Endothelial cell (in vitro differentiated cells): Measurements from ENCODE around the gene CKAP2. TPM values are rescaled to one million over a fixed set of nuclear protein-coding genes. Genes with fewer than 3 reads are reported as not detected.
"Not testable (repeated sequence)": the region's sequence is repeated elsewhere in the genome, so short reads cannot be mapped to it uniquely, and the experiment has no call there.

Experiments used
- DNase-seq: peaks from one replicate; pipeline ENCODE4 v3.0.0; 2021; ENCODE audit warnings: low spot score
- H3K27ac Mint-ChIP-seq: one replicate; pipeline ENCODE4 v1.8.0; 2021; ENCODE audit warnings: mixed read lengths, inconsistent platforms; ENCODE audit not compliant: unreplicated experiment
- H3K27me3 Mint-ChIP-seq: one replicate; pipeline ENCODE4 v1.8.0; 2021; ENCODE audit warnings: mild to moderate bottlenecking, moderate library complexity, mixed read lengths, inconsistent platforms; ENCODE audit not compliant: unreplicated experiment
- H3K36me3 Mint-ChIP-seq: one replicate; pipeline ENCODE4 v1.8.0; 2021; ENCODE audit warnings: mild to moderate bottlenecking, low read depth, mixed read lengths, inconsistent platforms; ENCODE audit not compliant: unreplicated experiment
- H3K4me1 Mint-ChIP-seq: one replicate; pipeline ENCODE4 v1.8.0; 2021; ENCODE audit warnings: mild to moderate bottlenecking, mixed read lengths, inconsistent platforms; ENCODE audit not compliant: unreplicated experiment
- H3K4me3 Mint-ChIP-seq: one replicate; pipeline ENCODE4 v1.8.0; 2021; ENCODE audit warnings: mild to moderate bottlenecking, mixed read lengths, inconsistent platforms; ENCODE audit not compliant: unreplicated experiment
- H3K9me3 Mint-ChIP-seq: one replicate; pipeline ENCODE4 v1.8.0; 2021; ENCODE audit warnings: mixed read lengths, inconsistent platforms; ENCODE audit not compliant: unreplicated experiment
- total RNA-seq: library from RNA; stranded (reverse); fragmentation: NEBNext Ultra II Directional; extraction: Animal tissue kit (Norgen Biotek cat#: 25700); gene quantifications from one replicate; pipeline ENCODE4 v1.2.1, GENCODE V29; 2021; ENCODE audit not compliant: unreplicated experiment
- TF ChIP-seq, protein P1 (sequence below): fragments of 200-600 bp; sonication (generic); IDR thresholded peaks from one replicate; pipeline ENCODE4 v1.5.0; 2021; ENCODE audit warnings: antibody characterized with exemption; ENCODE audit not compliant: unreplicated experiment

CKAP2 gene
- total RNA-seq, 1 donor from 2014 or later, result 58.1 TPM

DNA sequence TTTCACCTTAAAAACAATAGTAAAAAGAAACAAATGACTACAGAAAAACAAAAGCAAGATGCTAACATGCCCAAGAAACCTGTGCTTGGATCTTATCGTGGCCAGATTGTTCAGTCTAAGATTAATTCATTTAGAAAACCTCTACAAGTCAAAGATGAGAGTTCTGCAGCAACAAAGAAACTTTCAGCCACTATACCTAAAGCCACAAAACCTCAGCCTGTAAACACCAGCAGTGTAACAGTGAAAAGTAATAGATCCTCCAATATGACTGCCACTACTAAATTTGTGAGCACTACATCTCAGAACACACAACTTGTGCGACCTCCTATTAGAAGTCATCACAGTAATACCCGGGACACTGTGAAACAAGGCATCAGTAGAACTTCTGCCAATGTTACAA, 6.0 kb downstream of the CKAP2 start:
- no peak overlapping the region for H3K27ac Mint-ChIP-seq
- H3K9me3 Mint-ChIP-seq, result no peaks in the 10 kb centered on the region
- H3K36me3 Mint-ChIP-seq, result peaks cover 17% of the 10 kb centered on the region
- TF ChIP-seq, protein P1, sequence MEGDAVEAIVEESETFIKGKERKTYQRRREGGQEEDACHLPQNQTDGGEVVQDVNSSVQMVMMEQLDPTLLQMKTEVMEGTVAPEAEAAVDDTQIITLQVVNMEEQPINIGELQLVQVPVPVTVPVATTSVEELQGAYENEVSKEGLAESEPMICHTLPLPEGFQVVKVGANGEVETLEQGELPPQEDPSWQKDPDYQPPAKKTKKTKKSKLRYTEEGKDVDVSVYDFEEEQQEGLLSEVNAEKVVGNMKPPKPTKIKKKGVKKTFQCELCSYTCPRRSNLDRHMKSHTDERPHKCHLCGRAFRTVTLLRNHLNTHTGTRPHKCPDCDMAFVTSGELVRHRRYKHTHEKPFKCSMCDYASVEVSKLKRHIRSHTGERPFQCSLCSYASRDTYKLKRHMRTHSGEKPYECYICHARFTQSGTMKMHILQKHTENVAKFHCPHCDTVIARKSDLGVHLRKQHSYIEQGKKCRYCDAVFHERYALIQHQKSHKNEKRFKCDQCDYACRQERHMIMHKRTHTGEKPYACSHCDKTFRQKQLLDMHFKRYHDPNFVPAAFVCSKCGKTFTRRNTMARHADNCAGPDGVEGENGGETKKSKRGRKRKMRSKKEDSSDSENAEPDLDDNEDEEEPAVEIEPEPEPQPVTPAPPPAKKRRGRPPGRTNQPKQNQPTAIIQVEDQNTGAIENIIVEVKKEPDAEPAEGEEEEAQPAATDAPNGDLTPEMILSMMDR, result no peak
- H3K4me1 Mint-ChIP-seq, result peaks cover 11% of the 10 kb centered on the region
- no peak for DNase-seq
- H3K4me3 Mint-ChIP-seq, result no peak overlapping the region
- H3K27me3 Mint-ChIP-seq, result no peaks in the 10 kb centered on the region

DNA sequence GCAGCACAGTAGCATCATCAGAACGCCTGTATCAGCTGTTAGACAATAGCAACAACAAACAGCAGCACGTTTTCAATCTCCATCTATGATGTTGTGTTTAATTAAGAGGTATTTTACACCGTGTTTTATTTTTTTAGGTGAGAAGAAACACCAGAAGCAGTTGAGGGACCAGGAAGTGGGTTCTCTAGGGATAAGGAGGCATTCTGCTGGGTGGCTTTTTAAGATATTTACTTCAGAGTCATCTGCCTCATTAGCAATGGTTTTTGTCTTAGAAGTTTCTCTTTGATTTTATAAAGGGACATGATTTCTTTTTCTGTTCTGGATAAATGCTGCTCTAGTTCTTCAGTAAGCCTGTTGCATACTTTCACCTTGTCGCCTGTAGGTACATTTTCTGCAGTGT, 8.2 kb downstream of the CKAP2 start:
- Mint-ChIP-seq H3K36me3 (peaks cover 30% of the 10 kb centered on the region), H3K27ac (no peak overlapping the region), H3K4me3 (no peak overlapping the region), H3K27me3 (no peaks in the 10 kb centered on the region), H3K4me1 (no peaks in the 10 kb centered on the region), H3K9me3 (no peaks in the 10 kb centered on the region)
- DNase-seq, result no peak
- TF ChIP-seq, protein P1, result no peak

DNA sequence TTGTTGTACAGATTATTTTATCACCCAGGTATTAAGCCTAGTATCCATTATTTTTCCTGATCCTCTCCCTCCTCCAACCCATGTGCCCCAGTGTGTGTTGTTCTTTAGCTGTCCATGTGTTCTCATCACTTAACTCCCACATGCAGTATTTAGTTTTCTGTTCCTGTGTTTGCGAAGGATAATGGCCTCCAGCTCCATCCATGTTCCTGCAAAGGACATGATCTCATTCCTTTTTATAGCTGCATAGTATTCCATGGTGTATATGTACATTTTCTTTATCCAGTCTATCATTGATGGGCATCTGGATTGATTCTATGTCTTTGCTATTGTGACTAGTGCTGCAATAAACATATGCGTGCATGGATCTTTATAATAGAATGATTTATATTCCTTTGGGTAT, 13.2 kb downstream of the CKAP2 start:
- H3K9me3 Mint-ChIP-seq, DNase-seq, H3K27me3 Mint-ChIP-seq, H3K27ac Mint-ChIP-seq, H3K4me1 Mint-ChIP-seq: not testable (repeated sequence)
- Mint-ChIP-seq H3K4me3 (peak overlapping the region; percentile 26), H3K36me3 (peaks cover 27% of the 10 kb centered on the region)

DNA sequence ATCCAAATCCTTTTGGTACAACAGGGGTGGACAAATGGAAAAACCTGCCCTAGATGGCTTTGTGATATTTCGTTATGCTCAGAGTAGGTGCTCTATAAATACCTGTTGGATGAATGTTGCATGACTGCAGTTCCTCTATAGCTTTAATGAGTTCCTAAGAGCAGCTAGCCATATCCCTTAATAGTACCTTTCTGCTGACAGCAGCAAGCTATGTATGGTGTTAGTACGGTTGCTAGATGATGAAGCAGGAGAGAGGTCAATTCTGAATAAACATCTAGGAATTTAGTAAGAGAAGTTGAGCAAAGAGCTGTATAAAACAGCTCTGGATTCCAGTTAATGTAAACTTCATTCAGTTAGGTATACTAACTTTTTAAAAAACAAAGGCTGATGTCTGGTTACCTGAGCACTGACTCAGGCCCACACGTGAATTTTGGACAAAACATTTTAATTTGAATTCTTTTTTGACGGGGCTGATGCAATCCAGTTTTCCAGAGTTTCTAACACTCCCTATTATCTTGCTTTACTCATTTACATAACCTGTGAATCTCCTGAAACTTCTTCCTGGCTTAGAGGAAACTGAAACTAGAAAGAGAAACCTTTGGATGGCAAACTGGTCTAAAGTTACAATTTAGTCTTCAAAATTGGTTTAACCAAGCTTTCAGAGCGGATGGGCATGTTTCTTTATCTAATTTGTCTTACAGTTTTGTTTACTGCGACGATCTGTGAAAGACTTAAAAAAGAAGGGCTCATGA, 25.6 kb downstream of the CKAP2 start:
- not testable (repeated sequence) for DNase-seq, H3K27ac Mint-ChIP-seq, H3K36me3 Mint-ChIP-seq, H3K27me3 Mint-ChIP-seq, H3K4me1 Mint-ChIP-seq, H3K4me3 Mint-ChIP-seq, H3K9me3 Mint-ChIP-seq

DNA sequence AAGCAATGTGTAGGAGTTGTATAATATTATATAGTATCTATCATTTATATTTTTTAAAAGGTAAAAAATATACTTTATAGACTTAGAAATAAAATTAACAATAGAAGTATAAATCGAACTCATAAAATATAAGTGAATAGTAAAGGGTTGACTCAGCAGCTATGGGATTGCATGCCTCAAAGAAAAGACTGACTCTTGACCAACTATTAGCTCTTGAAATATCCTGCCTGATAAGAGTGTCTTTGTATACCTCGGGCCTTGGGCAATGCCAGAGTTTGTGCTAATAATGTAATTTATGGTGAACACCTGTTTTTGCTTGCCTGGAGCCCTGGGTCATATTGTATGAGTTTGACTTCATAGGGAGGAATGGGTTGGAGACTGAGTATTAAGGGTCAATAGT, 31.8 kb downstream of the CKAP2 start:
- H3K27ac Mint-ChIP-seq, DNase-seq, H3K36me3 Mint-ChIP-seq, H3K9me3 Mint-ChIP-seq, H3K4me3 Mint-ChIP-seq, H3K4me1 Mint-ChIP-seq, H3K27me3 Mint-ChIP-seq: not testable (repeated sequence)

DNA sequence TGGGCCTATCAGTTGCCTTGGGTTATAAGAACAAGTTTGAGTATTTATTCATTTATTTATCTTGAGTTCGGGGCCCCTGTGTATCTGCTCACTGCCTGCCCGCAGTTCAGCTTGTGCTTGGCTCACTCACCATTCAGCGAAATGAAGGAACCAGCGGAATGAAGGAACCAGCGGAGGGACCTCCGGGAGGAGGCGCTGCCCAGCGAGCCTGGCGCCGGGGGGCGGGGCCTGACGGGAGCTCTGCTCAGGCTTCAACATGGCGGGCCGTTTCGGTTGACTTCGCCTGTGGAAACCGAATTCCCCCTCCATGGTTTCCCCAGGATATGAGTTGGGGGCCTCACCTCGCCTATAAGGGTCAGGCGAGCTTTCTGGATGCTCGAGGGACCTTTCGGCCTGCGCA, 33.5 kb downstream of the CKAP2 start:
- H3K36me3 Mint-ChIP-seq, H3K27ac Mint-ChIP-seq, H3K4me3 Mint-ChIP-seq, H3K4me1 Mint-ChIP-seq, H3K27me3 Mint-ChIP-seq, DNase-seq, H3K9me3 Mint-ChIP-seq: not testable (repeated sequence)

DNA sequence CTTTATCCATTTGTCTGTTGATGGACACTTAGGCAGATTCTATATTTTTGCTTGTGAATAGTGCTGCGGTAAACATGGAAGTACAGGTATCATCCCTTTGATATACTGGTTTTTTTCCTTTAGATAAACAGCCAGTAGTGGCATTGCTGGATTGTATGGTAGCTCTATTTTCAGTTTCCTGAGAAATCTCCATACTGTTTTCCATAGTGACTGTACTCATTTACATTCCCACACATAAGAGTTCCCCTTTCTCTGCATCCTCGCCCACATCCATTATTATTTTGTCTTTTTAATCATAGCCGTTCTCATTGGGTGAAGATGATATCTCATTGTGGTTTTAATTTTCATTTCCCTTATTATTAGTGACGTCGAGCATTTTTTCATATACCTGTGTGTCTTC, 35.7 kb downstream of the CKAP2 start:
- not testable (repeated sequence) for H3K27me3 Mint-ChIP-seq, DNase-seq, H3K4me3 Mint-ChIP-seq, H3K9me3 Mint-ChIP-seq, H3K4me1 Mint-ChIP-seq, H3K36me3 Mint-ChIP-seq, H3K27ac Mint-ChIP-seq

DNA sequence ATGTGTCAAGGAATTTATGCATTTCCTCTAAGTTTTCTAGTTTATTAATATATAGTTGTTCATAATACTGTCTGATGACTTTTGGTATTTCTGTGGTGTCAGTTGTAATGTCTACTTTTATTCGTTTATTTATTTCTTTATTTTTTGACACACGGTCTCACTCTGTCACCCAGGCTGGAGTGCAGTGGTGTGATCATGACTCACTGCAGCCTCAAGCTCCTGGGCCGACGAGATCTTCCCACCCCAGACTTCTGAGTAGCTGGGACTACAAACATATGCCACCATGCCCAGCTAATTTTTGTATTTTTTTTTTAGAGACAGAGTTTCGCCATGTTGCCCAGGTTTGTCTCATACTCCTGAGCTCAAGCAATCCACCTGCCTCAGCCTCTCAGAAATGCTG, 39.0 kb downstream of the CKAP2 start:
- H3K9me3 Mint-ChIP-seq, H3K4me3 Mint-ChIP-seq, H3K27ac Mint-ChIP-seq, DNase-seq, H3K36me3 Mint-ChIP-seq, H3K4me1 Mint-ChIP-seq, H3K27me3 Mint-ChIP-seq: not testable (repeated sequence)

DNA sequence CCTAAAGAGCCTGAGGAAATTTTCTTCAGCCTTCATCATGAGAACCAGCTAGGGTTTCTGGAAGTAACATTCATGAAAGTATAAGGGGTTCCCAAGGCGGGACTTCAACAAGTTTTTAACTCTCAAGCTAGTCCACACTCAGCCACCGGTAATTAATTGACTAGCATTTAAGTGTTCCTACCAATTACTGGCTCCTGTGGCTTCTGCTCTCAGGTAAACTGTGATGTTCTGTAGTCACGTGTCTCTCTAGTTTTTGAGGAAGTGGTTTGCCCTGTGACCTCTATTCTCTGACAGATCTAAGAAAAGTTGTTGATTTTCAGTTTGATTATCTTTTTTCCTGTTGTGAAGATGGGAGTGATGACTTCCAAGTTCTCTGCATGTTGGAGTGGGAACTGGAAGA, 42.7 kb downstream of the CKAP2 start:
- not testable (repeated sequence) for H3K27me3 Mint-ChIP-seq, H3K36me3 Mint-ChIP-seq, H3K4me1 Mint-ChIP-seq, DNase-seq, H3K27ac Mint-ChIP-seq, H3K4me3 Mint-ChIP-seq, H3K9me3 Mint-ChIP-seq

DNA sequence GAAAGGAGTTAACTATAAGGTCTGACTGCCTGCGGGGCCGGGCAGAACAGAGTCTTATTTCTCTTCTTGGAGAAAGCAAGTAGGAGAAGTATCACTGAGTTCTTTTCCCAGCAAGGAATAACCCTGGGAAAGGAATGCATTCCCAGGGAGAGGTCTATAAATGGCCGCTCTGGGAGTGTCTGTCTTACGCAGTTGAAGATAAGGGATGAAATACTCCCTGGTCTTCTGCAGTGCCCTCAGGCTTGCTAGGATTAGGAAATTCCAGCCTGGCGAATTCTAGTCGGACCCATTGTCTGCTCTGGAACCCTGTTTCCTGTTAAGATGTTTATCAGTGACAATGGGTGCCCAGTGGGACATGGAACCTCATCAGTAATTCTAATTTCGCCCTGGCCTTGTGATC, 47.0 kb downstream of the CKAP2 start:
- not testable (repeated sequence) for H3K27ac Mint-ChIP-seq, H3K27me3 Mint-ChIP-seq, H3K4me1 Mint-ChIP-seq, H3K4me3 Mint-ChIP-seq, DNase-seq
- H3K36me3 Mint-ChIP-seq, result peaks cover 12% of the 10 kb centered on the region
- peaks cover 12% of the 10 kb centered on the region for H3K9me3 Mint-ChIP-seq

DNA sequence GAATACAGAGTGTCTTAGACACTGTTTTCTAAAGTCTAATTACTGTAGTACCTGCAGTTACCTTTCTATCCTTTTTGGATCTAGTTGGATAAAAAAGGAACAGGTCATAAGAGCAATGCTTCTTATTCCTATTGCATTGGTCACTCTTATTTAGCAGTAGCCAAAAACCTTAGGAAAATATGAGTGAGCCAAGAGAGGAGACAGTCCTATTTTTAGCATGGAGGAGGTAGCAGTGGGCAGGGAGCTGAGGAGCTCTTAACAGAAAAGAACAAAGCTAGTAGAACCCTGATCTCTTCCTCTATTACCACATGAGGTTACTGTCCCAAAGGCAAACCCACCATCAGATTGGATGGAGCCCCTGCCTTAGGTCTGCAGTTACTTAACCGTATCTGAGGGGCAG, 50.6 kb downstream of the CKAP2 start:
- peaks cover 12% of the 10 kb centered on the region for H3K9me3 Mint-ChIP-seq
- not testable (repeated sequence) for H3K27ac Mint-ChIP-seq, H3K4me3 Mint-ChIP-seq, H3K27me3 Mint-ChIP-seq, DNase-seq, H3K4me1 Mint-ChIP-seq
- H3K36me3 Mint-ChIP-seq, result peaks cover 12% of the 10 kb centered on the region
